ENCODE results near the gene AP2B1.

Gene AP2B1

DNA sequence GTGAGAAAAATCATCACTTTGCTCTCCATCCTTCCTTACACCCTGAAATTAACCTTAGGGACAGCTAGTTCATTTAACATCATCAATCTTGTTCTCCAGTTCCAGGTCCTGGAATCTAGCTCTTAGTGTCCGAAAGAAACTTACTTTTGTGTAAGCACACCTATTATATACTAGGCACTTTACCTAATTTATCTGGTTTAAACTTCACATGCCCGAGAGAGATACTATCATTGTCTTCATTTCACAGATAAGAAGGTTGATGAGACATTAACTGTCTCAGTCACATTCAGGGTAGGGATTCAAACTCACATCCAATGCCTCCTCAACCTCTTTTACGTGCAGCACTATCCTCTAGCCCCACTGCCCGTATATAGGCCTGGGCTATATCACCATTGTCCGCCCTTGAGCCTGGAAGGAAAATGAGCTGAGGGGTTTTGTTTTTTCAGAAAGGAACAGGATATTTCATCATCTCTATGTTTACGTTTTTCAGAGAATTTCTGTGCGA, 501 bp upstream of the AP2B1 start:
- Histone ChIP-seq H3K4me3 (peak overlapping the region; percentile 73 to 99 (median 91)), H3K9me3 (replicated peaks in 1 of 11) (no peaks in the 10 kb centered on the region), H3K27ac (peak overlapping the region; percentile 83 to 94 (median 92)), H3K36me3 (peaks cover 0 to 14% (median 6%) of the 10 kb centered on the region in 11 experiments; a peak in 6 of 22 replicates), H3K4me1 (peaks cover 18 to 47% (median 22%) of the 10 kb centered on the region in 10 experiments), H3K9ac (peak overlapping the region; percentile 79 to 96 (median 93)), H4K20me1 (peaks cover 0 to 33% (median 22%) of the 10 kb centered on the region in 11 experiments; a peak in 14 of 22 replicates), H3K4me2 (peak overlapping the region; percentile 75 to 91 (median 81)), H3K27me3 (no peaks in the 10 kb centered on the region)
- TF ChIP-seq Cebpa-rat (IDR thresholded peaks at IDR 0.05): peak in 1 of 11 experiments; percentile 65; a peak in 1 of 22 replicates

DNA sequence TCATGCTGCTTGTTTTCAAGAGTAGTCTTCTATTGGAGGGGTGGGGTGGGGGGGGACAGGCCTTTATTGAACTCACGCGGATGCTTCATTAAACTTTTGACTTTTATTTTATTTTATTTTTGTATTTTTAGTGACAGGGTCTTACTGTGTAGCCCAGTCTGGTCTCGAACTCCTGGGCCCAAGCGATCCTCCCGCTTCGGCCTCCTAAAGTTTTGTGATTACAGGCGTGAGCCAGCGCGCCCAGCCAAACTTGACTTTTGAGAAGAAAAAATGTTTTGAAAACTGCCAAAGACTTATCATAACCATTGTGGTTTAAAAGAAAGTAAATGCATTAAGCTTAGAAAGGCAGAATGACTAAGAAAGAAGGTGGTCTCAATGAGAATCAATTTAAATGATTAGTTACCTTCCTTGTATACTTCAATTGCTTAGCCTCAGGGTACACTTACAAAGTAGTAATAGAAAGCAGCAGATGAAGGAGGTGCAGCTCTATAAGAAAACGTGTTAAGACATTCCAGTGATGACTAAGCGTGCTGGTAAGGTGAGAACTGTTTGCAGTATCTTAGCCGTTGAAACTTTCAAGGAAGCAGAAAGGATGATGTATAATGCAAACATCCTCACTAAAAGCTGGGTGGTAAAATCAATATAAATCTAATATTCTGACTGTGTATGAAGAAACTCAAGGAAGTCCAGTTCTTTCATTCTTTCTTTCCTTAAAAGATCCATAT, 1.2 kb downstream of the AP2B1 start:
- Histone ChIP-seq H3K9ac (peak overlapping the region; percentile 79 to 96 (median 93); a peak in 20 of 22 replicates), H3K27me3 (no peaks in the 10 kb centered on the region), H3K4me1 (peaks cover 18 to 47% (median 22%) of the 10 kb centered on the region in 10 experiments), H3K4me3 (peak overlapping the region; percentile 73 to 99 (median 91)), H3K27ac (peak overlapping the region in 9 of 11 experiments; percentile 83 to 94 (median 93); a peak in 15 of 22 replicates), H3K36me3 (peaks cover 5 to 30% (median 11%) of the 10 kb centered on the region in 11 experiments; a peak in 13 of 22 replicates), H3K9me3 (replicated peaks in 1 of 11) (no peaks in the 10 kb centered on the region), H4K20me1 (peaks cover 8 to 51% (median 37%) of the 10 kb centered on the region in 11 experiments; a peak in 18 of 22 replicates), H3K4me2 (peak overlapping the region; percentile 83 to 96 (median 90))
- TF ChIP-seq Cebpa-rat (IDR thresholded peaks at IDR 0.05): no peak

DNA sequence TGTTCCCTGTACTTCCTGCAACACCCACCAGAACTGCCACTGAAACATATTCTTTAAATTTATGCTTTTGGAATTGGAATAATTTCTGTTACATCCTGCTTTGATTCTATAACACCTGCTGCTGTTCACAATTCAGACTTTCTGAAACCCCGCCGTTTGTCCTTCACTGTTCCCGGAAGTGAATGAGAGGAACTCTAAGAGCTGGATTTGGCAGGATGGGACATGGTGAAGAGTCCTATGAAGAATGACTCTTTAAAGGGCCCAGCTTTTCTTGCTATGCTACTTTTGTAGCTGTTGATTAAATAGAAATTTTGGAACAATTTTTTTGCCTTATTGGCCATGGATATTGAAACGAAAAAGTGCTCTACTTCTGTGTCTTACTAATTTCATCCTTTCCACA, 8.9 kb downstream of the AP2B1 start:
- H3K36me3 ChIP-seq: peaks cover 78 to 99% (median 86%) of the 10 kb centered on the region in 11 experiments
- no peaks in the 10 kb centered on the region for H3K27me3 ChIP-seq
- H3K4me3 ChIP-seq: no peak overlapping the region
- no peaks in the 10 kb centered on the region for H3K9me3 ChIP-seq (replicated peaks in 1 of 11)
- peaks cover 0 to 2% (median 0%) of the 10 kb centered on the region in 10 experiments; a peak in 1 of 20 replicates for H3K4me1 ChIP-seq
- H3K4me2 ChIP-seq: no peak overlapping the region
- H3K27ac ChIP-seq: no peak overlapping the region
- H4K20me1 ChIP-seq: peaks cover 23 to 95% (median 55%) of the 10 kb centered on the region in 11 experiments; a peak in 19 of 22 replicates
- no peak for TF ChIP-seq Cebpa-rat (IDR thresholded peaks at IDR 0.05)
- no peak overlapping the region for H3K9ac ChIP-seq

DNA sequence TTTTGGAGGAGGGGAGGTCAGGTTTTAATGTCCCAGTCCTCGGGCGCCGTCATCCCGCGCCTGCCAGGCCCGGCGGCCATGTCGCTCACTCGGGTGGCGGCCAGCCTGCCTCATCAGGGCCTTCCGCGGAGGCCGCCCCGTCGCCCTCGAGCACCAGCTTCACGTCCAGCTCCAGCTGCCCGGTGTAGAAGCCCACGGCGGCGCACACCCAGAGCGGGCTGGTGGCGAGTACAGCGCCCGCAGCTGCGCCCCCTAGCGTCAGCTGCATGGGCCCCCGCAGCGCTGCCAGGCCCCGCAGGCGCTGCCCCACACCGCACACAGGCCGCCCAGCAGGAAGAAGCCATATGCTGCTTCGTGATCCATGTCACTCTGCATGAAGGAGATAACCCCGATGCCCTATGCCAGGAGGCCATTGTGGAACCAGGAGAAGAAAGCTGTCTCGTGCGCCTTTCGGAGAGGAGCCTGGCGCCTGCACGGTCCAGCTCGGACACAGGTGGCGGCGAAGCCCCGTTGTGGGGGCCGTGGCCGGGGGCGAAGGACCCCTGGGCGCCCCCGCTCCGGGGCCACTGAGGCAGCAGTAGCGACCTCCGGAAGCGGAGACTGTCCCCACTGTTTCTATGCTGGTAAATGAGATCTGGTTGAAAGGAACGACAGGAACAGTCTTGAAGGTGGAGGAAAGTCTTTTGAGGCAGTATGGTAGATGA, 9.6 kb downstream of the AP2B1 start:
- H3K4me1 ChIP-seq: no peaks in the 10 kb centered on the region
- H3K9me3 ChIP-seq (replicated peaks in 1 of 11): no peaks in the 10 kb centered on the region
- peaks cover 81 to 99% (median 91%) of the 10 kb centered on the region in 11 experiments for H3K36me3 ChIP-seq
- H3K4me2 ChIP-seq: no peak overlapping the region
- no peak overlapping the region for H3K4me3 ChIP-seq
- H4K20me1 ChIP-seq: peaks cover 26 to 95% (median 50%) of the 10 kb centered on the region in 11 experiments; a peak in 19 of 22 replicates
- no peak overlapping the region for H3K27ac ChIP-seq
- no peaks in the 10 kb centered on the region for H3K27me3 ChIP-seq
- no peak overlapping the region for H3K9ac ChIP-seq
- TF ChIP-seq Cebpa-rat (IDR thresholded peaks at IDR 0.05): no peak

DNA sequence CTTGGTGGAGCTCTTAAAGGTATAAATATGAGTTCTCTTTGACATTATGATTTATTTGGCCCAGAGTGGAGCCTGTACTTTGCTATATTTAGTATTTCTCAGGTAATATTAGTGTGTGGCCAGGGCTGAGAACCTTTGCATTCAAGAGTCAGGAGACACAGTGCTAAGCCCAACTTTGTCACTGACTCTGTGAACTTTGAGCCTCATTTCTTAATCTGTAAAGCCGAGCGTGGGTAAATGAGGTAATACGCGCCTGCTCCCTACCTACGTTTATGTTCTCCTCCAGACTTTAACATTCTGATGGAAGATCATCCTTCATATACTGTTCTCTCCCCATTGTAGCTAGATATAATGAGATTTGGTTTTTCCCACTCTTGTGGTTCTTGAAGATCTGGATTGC, 10.5 kb downstream of the AP2B1 start:
- Histone ChIP-seq H3K27me3 (no peaks in the 10 kb centered on the region), H3K36me3 (peaks cover 88 to 100% (median 95%) of the 10 kb centered on the region in 11 experiments), H3K27ac (no peak overlapping the region), H3K4me2 (no peak overlapping the region), H3K4me1 (no peaks in the 10 kb centered on the region), H3K9me3 (replicated peaks in 1 of 11) (no peaks in the 10 kb centered on the region), H3K4me3 (no peak overlapping the region), H4K20me1 (peaks cover 20 to 94% (median 41%) of the 10 kb centered on the region in 11 experiments; a peak in 19 of 22 replicates), H3K9ac (no peak overlapping the region)
- no peak for TF ChIP-seq Cebpa-rat (IDR thresholded peaks at IDR 0.05)

DNA sequence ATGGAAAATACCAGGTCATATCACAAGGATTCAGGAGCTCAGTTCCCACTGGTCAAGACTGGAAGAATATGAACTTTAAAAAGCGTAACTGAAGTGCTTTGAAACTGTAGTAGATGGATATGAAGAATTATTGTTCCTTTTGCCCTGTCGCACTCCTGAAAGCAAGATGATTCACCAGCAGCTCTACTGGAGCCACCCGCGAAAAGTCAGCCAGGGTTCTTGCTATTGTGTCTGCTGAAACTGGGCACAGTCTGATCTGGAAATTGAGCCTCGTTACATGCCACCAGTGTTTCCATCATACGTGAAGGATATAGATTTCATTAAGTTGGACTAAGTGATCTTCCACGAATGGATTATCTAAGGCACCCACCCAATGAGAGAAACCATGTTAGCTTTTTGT, 16.6 kb downstream of the AP2B1 start:
- peaks cover 0 to 47% (median 12%) of the 10 kb centered on the region in 11 experiments; a peak in 9 of 22 replicates for H4K20me1 ChIP-seq

DNA sequence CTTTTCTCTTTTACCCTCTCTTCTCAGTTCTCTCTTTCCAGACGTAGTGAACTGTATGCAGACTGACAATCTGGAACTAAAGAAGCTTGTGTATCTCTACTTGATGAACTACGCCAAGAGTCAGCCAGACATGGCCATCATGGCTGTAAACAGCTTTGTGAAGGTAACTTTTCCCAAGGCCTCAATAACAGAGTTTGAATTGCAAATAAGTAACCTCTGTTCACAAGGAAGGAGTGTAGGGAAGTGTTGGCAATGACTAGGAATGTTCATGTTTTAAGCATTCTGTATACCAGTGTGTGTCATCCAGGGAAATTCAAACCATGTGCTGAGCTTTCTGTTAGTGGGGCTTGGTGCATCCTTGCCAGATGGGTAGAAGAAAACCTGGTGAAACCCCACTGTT, 18.6 kb downstream of the AP2B1 start:
- Histone ChIP-seq H3K9me3 (replicated peaks in 1 of 11) (no peaks in the 10 kb centered on the region), H3K27me3 (no peaks in the 10 kb centered on the region), H3K4me2 (no peak overlapping the region), H3K4me1 (no peaks in the 10 kb centered on the region; a peak in 1 of 20 replicates), H3K36me3 (peaks cover 96 to 100% (median 99%) of the 10 kb centered on the region in 11 experiments), H3K4me3 (no peak overlapping the region), H3K27ac (no peak overlapping the region), H4K20me1 (peaks cover 0 to 39% (median 8%) of the 10 kb centered on the region in 11 experiments; a peak in 9 of 22 replicates), H3K9ac (no peak overlapping the region)
- TF ChIP-seq Cebpa-rat (IDR thresholded peaks at IDR 0.05): no peak

More for the DNA sequence above, 16.6 kb downstream of the AP2B1 start:
- no peak overlapping the region for H3K4me3 ChIP-seq
- peaks cover 94 to 100% (median 99%) of the 10 kb centered on the region in 11 experiments for H3K36me3 ChIP-seq
- no peak overlapping the region for H3K27ac ChIP-seq
- no peak for TF ChIP-seq Cebpa-rat (IDR thresholded peaks at IDR 0.05)
- no peaks in the 10 kb centered on the region for H3K9me3 ChIP-seq (replicated peaks in 1 of 11)
- no peaks in the 10 kb centered on the region; a peak in 1 of 20 replicates for H3K4me1 ChIP-seq
- H3K4me2 ChIP-seq: no peak overlapping the region
- no peak overlapping the region for H3K9ac ChIP-seq
- no peaks in the 10 kb centered on the region for H3K27me3 ChIP-seq

DNA sequence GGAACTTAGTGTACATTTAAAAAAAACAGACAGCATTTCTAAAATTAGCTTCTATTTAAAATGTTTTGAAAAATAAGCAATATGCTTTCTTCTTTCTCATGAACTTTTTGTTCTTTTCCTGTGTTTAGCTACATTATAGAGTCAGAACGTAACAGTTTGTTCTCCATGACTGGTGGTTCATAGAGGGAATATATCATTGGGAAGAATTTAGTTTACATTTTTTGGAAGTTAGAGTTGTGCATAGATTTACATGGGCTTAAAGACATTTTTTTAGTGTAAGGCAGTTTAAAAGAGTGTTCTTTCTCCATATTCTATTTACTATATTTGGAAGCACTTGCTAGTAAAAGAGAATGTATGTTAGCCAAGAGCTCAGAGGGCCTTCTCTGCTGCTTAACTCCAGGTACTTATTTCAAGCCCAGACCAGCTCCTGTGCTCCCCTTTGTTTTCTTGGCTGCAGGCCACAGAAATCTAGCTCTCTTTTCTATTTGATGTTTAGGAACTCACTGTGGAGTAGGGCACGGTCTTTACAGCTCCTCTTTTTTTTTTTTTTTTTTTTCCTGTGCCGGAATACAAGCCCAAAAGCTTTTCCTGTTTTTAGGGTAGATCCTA, 20.2 kb downstream of the AP2B1 start:
- TF ChIP-seq Cebpa-rat (IDR thresholded peaks at IDR 0.05): no peak
- H3K9ac ChIP-seq: no peak overlapping the region
- H4K20me1 ChIP-seq: peaks cover 0 to 32% (median 6%) of the 10 kb centered on the region in 11 experiments; a peak in 10 of 22 replicates
- H3K4me3 ChIP-seq: no peak overlapping the region
- H3K27me3 ChIP-seq: no peaks in the 10 kb centered on the region
- no peaks in the 10 kb centered on the region for H3K9me3 ChIP-seq (replicated peaks in 1 of 11)
- H3K27ac ChIP-seq: no peak overlapping the region
- peaks cover 88 to 100% (median 97%) of the 10 kb centered on the region in 11 experiments for H3K36me3 ChIP-seq
- no peaks in the 10 kb centered on the region; a peak in 1 of 20 replicates for H3K4me1 ChIP-seq
- H3K4me2 ChIP-seq: no peak overlapping the region
